Caco-2 (cell line): Measurements from ENCODE around the gene E2F1. TPM values are rescaled to one million over a fixed set of nuclear protein-coding genes. Genes with fewer than 3 reads are reported as not detected.

Experiments
- BruUV-seq: library from RNA; stranded (reverse); fragments of 400-500 nt; replicated peaks from 2 replicates; lab custom pipeline; 2021; lab: Mats Ljungman, UMichigan
- CTCF ChIA-PET: fragments of 300-600 bp; sonication (Branson Sonifier 250); formaldehyde crosslinking; loops from one replicate; lab custom pipeline; 2022; ENCODE audit warnings: antibody characterized with exemption; lab: Charles Lee
- POLR2A ChIA-PET: fragments of 300-600 bp; sonication (Branson Sonifier 250); formaldehyde crosslinking; loops from one replicate; lab custom pipeline; 2022; ENCODE audit warnings: antibody characterized with exemption; lab: Charles Lee
- DNase-seq, 2 experiments: peaks; one replicate each; pipeline versions ENCODE4 v3.0.0 to v3.0.0-alpha.2; 2020 to 2022
- H3K27me3 ChIP-seq: replicated peaks from 2 replicates; pipeline ENCODE4 v1.6.0; 2011; ENCODE audit warnings: low read length; ENCODE audit not compliant: control insufficient read depth, insufficient read depth
- H3K36me3 ChIP-seq: 2 replicates; pipeline ENCODE4 v1.5.1; 2011; ENCODE audit warnings: low read length; ENCODE audit not compliant: control insufficient read depth, insufficient read depth
- H3K4me1 ChIP-seq: fragments of 250-450 bp; sonication (Bioruptor Pico); 2 replicates; pipeline ENCODE4 v1.5.1; 2020; ENCODE audit warnings: mild to moderate bottlenecking
- H3K4me3 ChIP-seq: 2 replicates; pipeline ENCODE4 v1.5.1; 2011; ENCODE audit warnings: low read depth, mild to moderate bottlenecking, control low read depth, low read length
- H3K9me3 ChIP-seq: fragments of 250-450 bp; sonication (Bioruptor Pico); 2 replicates; pipeline ENCODE4 v1.5.1; 2020; ENCODE audit warnings: mild to moderate bottlenecking, moderate library complexity
- H3K27ac Mint-ChIP-seq: one replicate; pipeline ENCODE4 v1.8.0; 2022; ENCODE audit warnings: mixed read lengths; ENCODE audit not compliant: unreplicated experiment
- H3K27me3 Mint-ChIP-seq: one replicate; pipeline ENCODE4 v1.8.0; 2022; ENCODE audit warnings: mixed read lengths; ENCODE audit not compliant: insufficient read depth, unreplicated experiment
- H3K36me3 Mint-ChIP-seq: one replicate; pipeline ENCODE4 v1.8.0; 2022; ENCODE audit warnings: mild to moderate bottlenecking, mixed read lengths; ENCODE audit not compliant: insufficient read depth, unreplicated experiment
- H3K4me1 Mint-ChIP-seq: one replicate; pipeline ENCODE4 v1.8.0; 2022; ENCODE audit warnings: low read depth, mixed read lengths; ENCODE audit not compliant: unreplicated experiment
- H3K4me3 Mint-ChIP-seq: one replicate; pipeline ENCODE4 v1.8.0; 2022; ENCODE audit warnings: mild to moderate bottlenecking, moderate library complexity, mixed read lengths; ENCODE audit not compliant: unreplicated experiment
- H3K9me3 Mint-ChIP-seq: one replicate; pipeline ENCODE4 v1.8.0; 2022; ENCODE audit warnings: mixed read lengths; ENCODE audit not compliant: unreplicated experiment
- intact Hi-C: fragments of 100-400 bp; cut with micrococcal nuclease; formaldehyde crosslinking; loops from one replicate; pipeline ENCODE4 v1.10.0; 2022; ENCODE audit not compliant: unreplicated experiment
- total RNA-seq: library from RNA; stranded (reverse); gene quantifications from 2 replicates; pipeline ENCODE4 v1.2.3, GENCODE V29; 2022
- TF ChIP-seq, protein P1 (sequence below), 2 experiments: fragments of 200-600 bp in 1 of 2; IDR thresholded peaks; 1 replicate in 1 of 2; 2 replicates in 1 of 2; pipeline versions ENCODE4 v1.5.1 to v1.8.0; 2011 to 2022; ENCODE audit warnings: antibody characterized with exemption in 1 of 2, control low read depth in 1 of 2, inconsistent platforms in 1 of 2, low read depth in 1 of 2, low read length in 1 of 2, mild to moderate bottlenecking in 1 of 2, moderate library complexity in 1 of 2; ENCODE audit not compliant: insufficient read depth in 1 of 2, severe bottlenecking in 1 of 2, unreplicated experiment in 1 of 2

Gene E2F1
- total RNA-seq, 1 experiment from 2014 or later = 74.7 TPM

DNA sequence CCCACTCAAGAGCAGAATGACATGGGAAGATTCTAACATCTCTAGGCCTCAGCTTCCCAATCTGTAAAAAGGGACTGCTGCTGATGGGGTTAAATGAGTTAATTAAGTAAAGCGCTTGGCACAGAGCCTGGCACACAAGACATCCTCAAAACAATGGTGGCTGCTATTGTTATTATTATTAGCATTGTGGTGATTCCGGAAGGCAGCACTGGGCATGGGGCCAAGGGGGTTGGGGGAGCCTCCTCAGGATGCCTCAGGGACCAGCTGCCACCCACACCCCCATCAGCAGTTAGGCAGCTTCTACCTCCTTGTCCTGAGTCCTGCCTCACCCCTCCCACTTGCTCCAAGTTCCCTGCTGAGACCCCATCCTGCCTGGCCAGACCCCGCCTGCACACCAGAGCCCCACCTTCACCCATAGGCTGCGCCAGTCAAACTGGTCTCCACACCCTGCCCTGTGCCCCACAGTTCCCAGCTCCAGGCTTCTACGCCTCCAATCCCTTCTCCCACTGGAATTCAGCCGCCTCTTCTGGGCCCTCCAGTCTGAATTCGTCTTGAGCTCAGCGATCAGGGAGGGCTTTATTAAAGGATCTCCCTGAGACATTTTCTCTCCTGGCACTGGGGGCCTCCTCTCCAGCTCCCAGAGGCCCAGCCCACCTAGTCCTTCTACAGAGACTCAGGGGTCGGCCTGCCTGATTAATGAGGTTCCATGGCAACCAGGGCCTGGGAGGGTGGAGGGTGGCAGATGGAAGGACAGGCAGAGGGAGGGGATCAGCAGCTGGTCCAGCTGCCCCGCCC lies 1.5 kb downstream of the E2F1 start:
- CTCF ChIA-PET = interaction anchor here (0.6 to 6.0 kb wide), 5 partner anchors 17 to 210 kb away, joined by 4 to 29 read pairs (median 5); partner anchors contain the start of gene ACTL10
- peak overlapping the region; percentile 78 for H3K27ac Mint-ChIP-seq

DNA sequence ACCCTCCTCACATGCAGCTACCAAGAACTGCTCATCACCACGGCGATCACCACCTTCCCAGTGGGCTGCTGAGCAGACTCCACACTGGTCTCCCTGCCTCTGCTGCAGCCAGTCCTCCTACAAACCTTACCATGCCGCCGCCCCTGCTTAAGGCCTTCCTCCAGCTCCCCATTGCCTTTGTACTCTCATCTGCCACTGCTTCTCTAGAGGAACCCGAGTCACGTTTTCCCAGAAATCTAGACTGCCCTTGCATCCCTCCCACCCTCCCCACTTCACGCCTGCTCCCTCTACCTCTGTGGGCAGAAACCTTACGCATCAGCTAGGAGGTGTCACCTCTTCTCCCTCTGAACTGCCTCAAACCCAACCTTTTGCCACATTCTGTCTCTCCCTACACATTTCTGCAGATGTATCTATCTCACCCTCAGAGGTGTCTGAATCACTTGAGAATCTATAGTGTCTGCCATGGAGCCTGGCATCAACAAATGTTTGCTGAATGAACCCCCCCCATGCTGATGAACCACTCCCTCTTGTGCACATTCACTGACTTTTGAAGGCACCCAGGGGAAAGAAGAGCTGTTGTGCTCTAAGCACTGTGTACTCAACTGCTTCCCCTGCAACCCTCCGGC lies 4.3 kb downstream of the E2F1 start:
- intact Hi-C loops = no loop called here
- POLR2A ChIA-PET = interaction anchor here (0.6 to 1.4 kb wide), 3 partner anchors 15 to 192 kb away, joined by 3 to 6 read pairs (median 3); partner anchors contain the start of gene ACTL10
- TF ChIP-seq, protein P1, sequence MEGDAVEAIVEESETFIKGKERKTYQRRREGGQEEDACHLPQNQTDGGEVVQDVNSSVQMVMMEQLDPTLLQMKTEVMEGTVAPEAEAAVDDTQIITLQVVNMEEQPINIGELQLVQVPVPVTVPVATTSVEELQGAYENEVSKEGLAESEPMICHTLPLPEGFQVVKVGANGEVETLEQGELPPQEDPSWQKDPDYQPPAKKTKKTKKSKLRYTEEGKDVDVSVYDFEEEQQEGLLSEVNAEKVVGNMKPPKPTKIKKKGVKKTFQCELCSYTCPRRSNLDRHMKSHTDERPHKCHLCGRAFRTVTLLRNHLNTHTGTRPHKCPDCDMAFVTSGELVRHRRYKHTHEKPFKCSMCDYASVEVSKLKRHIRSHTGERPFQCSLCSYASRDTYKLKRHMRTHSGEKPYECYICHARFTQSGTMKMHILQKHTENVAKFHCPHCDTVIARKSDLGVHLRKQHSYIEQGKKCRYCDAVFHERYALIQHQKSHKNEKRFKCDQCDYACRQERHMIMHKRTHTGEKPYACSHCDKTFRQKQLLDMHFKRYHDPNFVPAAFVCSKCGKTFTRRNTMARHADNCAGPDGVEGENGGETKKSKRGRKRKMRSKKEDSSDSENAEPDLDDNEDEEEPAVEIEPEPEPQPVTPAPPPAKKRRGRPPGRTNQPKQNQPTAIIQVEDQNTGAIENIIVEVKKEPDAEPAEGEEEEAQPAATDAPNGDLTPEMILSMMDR (IDR thresholded peaks at IDR 0.05; ENCODE audit: insufficient read depth in 1 of 2, low read depth in 1 of 2, low read length in 1 of 2, severe bottlenecking in 1 of 2, unreplicated experiment in 1 of 2) = no peak
- CTCF ChIA-PET = interaction anchor here (0.9 to 6.0 kb wide), 2 partner anchors 14 to 38 kb away, joined by 3 to 29 read pairs; partner anchors contain the start of genes ACTL10 and PXMP4
- H3K4me1 Mint-ChIP-seq = peaks cover 28% of the 10 kb centered on the region
- no peaks in the 10 kb centered on the region for H3K27me3 Mint-ChIP-seq
- no peak for DNase-seq
- BruUV-seq = no TSS peak
- Histone ChIP-seq H3K4me1 (peaks cover 13% of the 10 kb centered on the region), H3K27me3 (no peaks in the 10 kb centered on the region), H3K9me3 (no peaks in the 10 kb centered on the region), H3K4me3 (no peak overlapping the region), H3K36me3 (peaks cover 6% of the 10 kb centered on the region; the same call in 1 of the 2 replicates)
- peaks cover 77% of the 10 kb centered on the region for H3K36me3 Mint-ChIP-seq
- no peak overlapping the region for H3K4me3 Mint-ChIP-seq
- no peaks in the 10 kb centered on the region for H3K9me3 Mint-ChIP-seq
- H3K27ac Mint-ChIP-seq = peak overlapping the region; percentile 7

More for the DNA sequence above, 1.5 kb downstream of the E2F1 start:
- Histone ChIP-seq H3K36me3 (no peaks in the 10 kb centered on the region), H3K4me3 (peak overlapping the region; percentile 80), H3K9me3 (no peaks in the 10 kb centered on the region), H3K4me1 (peaks cover 41% of the 10 kb centered on the region), H3K27me3 (no peaks in the 10 kb centered on the region)
- Mint-ChIP-seq H3K9me3 (no peaks in the 10 kb centered on the region), H3K36me3 (peaks cover 48% of the 10 kb centered on the region), H3K4me3 (peak overlapping the region; percentile 68), H3K4me1 (peaks cover 54% of the 10 kb centered on the region), H3K27me3 (no peaks in the 10 kb centered on the region)
- intact Hi-C loops = loop anchor here (5.0 kb wide), 2 partner anchors 128 to 308 kb away; partner anchors contain the start of genes CHMP4B and RALY
- POLR2A ChIA-PET = interaction anchor here (0.8 to 1.8 kb wide), 4 partner anchors 10 to 309 kb away, joined by 3 to 9 read pairs (median 6); partner anchors contain the start of genes ACTL10, PXMP4 and RALY
- TF ChIP-seq, protein P1 (IDR thresholded peaks at IDR 0.05; ENCODE audit: insufficient read depth in 1 of 2, low read depth in 1 of 2, low read length in 1 of 2, severe bottlenecking in 1 of 2, unreplicated experiment in 1 of 2) = no peak
- no peak for DNase-seq
- BruUV-seq = TSS peak; percentile 36

DNA sequence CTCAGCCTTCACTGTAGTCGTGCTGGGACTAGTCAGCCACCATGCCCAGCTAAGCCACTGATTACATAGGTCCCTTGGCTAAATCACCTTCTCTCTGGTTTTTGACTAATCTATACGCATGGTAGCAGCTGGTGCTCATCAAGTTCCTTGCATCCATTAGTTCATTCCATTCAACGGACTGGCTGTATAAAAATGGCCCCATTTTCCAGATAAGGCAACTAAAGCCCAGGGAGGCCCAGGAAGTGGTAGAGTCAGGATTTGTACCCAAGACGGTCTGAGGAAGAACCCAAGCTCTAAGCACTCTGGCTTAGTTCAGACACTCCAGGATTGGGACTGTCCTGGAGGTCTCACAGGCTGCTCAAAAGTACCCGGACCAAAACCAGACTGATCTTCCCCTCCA lies 4.9 kb downstream of the E2F1 start:
- Mint-ChIP-seq H3K27ac (peak overlapping the region; percentile 7), H3K36me3 (peaks cover 83% of the 10 kb centered on the region), H3K9me3 (no peaks in the 10 kb centered on the region), H3K4me3 (no peak overlapping the region), H3K27me3 (no peaks in the 10 kb centered on the region), H3K4me1 (peaks cover 23% of the 10 kb centered on the region)
- TF ChIP-seq, protein P1 (IDR thresholded peaks at IDR 0.05; ENCODE audit: insufficient read depth in 1 of 2, low read depth in 1 of 2, low read length in 1 of 2, severe bottlenecking in 1 of 2, unreplicated experiment in 1 of 2) = no peak
- Histone ChIP-seq H3K4me1 (peaks cover 11% of the 10 kb centered on the region), H3K36me3 (peaks cover 6% of the 10 kb centered on the region; the same call in 1 of the 2 replicates), H3K27me3 (no peaks in the 10 kb centered on the region), H3K4me3 (no peak overlapping the region), H3K9me3 (no peaks in the 10 kb centered on the region)
- POLR2A ChIA-PET = interaction anchor here (1.0 to 1.4 kb wide), 3 partner anchors 15 to 51 kb away, joined by 3 to 6 read pairs (median 3); partner anchors contain the start of genes ACTL10 and PXMP4
- no TSS peak for BruUV-seq
- CTCF ChIA-PET = interaction anchor here (0.9 to 6.0 kb wide), 2 partner anchors 14 to 39 kb away, joined by 3 to 29 read pairs; partner anchors contain the start of genes ACTL10 and PXMP4
- no peak for DNase-seq
- intact Hi-C loops = no loop called here
